Subcutaneous abdominal adipose tissue (tissue), 5 donors: ENCODE results near the gene GOLT1A.
"Not testable (repeated sequence)": the region's sequence is repeated elsewhere in the genome, so short reads cannot be mapped to it uniquely, and the experiment has no call there.

Experiments used
- H3K27ac ChIP-seq: one replicate; pipeline ENCODE4 v1.7.0; 2013; ENCODE audit warnings: low read depth, mild to moderate bottlenecking, inconsistent platforms, low read length, moderate library complexity
- H3K27me3 ChIP-seq, 5 donors: one replicate each; pipeline ENCODE4 v1.7.0; 2013; ENCODE audit warnings: low read length in 5 of 5, inconsistent platforms in 1 of 5; ENCODE audit not compliant: control insufficient read depth in 5 of 5, insufficient read depth in 4 of 5
- H3K36me3 ChIP-seq, 5 donors: one replicate each; pipeline ENCODE4 v1.7.0; 2013; ENCODE audit warnings: low read length in 5 of 5; ENCODE audit not compliant: control insufficient read depth in 5 of 5, insufficient read depth in 5 of 5
- H3K4me1 ChIP-seq, 5 donors: one replicate each; pipeline ENCODE4 v1.7.0; 2013; ENCODE audit warnings: low read length in 5 of 5, mild to moderate bottlenecking in 3 of 5, moderate library complexity in 1 of 5; ENCODE audit not compliant: control insufficient read depth in 5 of 5, insufficient read depth in 5 of 5
- H3K4me3 ChIP-seq, 5 donors: one replicate each; pipeline ENCODE4 v1.7.0; 2013; ENCODE audit warnings: low read length in 5 of 5, low read depth in 1 of 5
- H3K9ac ChIP-seq, 5 donors: one replicate each; pipeline ENCODE4 v1.7.0; 2013; ENCODE audit warnings: low read length in 5 of 5, mild to moderate bottlenecking in 4 of 5, moderate library complexity in 3 of 5
- H3K9me3 ChIP-seq, 5 donors: one replicate each; pipeline ENCODE4 v1.7.0; 2013; ENCODE audit warnings: low read length in 5 of 5; ENCODE audit not compliant: control insufficient read depth in 5 of 5
- donor health status: healthy.
- donor health status: healthy.
- donor health status: healthy.
- donor health status: healthy.
- donor health status: healthy.

Gene GOLT1A

DNA sequence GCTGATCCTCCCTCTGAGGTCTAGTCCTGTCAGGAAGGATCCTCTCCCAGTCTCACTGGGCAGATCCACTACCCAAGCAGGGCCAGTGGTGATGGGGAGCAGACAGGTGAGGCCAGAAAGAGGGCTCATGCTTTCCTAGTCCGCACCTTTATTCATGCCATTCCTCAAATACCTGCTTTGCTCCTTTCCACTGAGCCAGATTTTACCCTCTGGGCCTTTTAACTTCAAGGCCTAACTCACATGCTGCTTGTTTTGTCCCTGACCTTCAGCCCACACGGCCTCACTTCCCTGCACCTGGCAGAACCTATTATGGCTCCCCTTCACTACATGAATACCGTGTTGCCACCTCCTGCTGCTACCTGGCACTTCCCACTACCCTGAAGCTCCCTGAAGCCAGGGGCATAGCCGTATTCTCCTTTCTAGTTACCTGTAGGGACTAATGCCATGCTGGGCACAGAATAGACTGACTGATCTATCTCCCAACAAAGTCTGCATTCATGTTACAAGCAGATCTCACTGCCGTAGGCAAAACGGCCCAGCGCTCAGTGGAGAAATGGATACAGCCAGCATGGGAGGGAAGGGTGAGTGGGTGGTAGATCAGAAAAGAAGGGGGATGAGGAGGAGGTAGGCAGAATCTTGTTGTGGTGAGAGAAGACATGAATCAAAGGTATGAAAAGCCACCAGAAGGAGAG lies 36.1 kb upstream of the GOLT1A start:
- no peak overlapping the region for H3K27ac ChIP-seq
- peaks cover 4 to 14% (median 10%) of the 10 kb centered on the region in 5 donors for H3K4me1 ChIP-seq
- H3K4me3 ChIP-seq: no peak overlapping the region
- no peaks in the 10 kb centered on the region for H3K27me3 ChIP-seq
- no peaks in the 10 kb centered on the region for H3K36me3 ChIP-seq
- no peak overlapping the region for H3K9ac ChIP-seq
- no peaks in the 10 kb centered on the region for H3K9me3 ChIP-seq

GRCh38 chr1:204248954-204249353 lies 35.2 kb upstream of the GOLT1A start:
- Histone ChIP-seq H3K27me3 (no peaks in the 10 kb centered on the region), H3K4me3 (no peak overlapping the region), H3K27ac (no peak overlapping the region), H3K9me3 (no peaks in the 10 kb centered on the region), H3K4me1 (peaks cover 2 to 8% (median 3%) of the 10 kb centered on the region in 5 donors), H3K9ac (no peak overlapping the region), H3K36me3 (no peaks in the 10 kb centered on the region)

- no peak overlapping the region for H3K9ac ChIP-seq
- H3K9me3 ChIP-seq: no peaks in the 10 kb centered on the region
- no peaks in the 10 kb centered on the region for H3K27me3 ChIP-seq
- H3K36me3 ChIP-seq: no peaks in the 10 kb centered on the region
- H3K27ac ChIP-seq: no peak overlapping the region
- H3K4me3 ChIP-seq: no peak overlapping the region
- H3K4me1 ChIP-seq: peaks cover 0 to 5% (median 0%) of the 10 kb centered on the region in 5 donors
Measured at GRCh38 chr1:204246876-204247275, 33.1 kb upstream of the GOLT1A start.

GRCh38 chr1:204242920-204243319 lies 29.1 kb upstream of the GOLT1A start:
- Histone ChIP-seq H3K9ac (no peak overlapping the region), H3K4me1 (no peaks in the 10 kb centered on the region), H3K9me3 (no peaks in the 10 kb centered on the region), H3K36me3 (no peaks in the 10 kb centered on the region), H3K27me3 (no peaks in the 10 kb centered on the region), H3K27ac (no peak overlapping the region), H3K4me3 (no peak overlapping the region)

GRCh38 chr1:204241914-204242313 lies 28.1 kb upstream of the GOLT1A start:
- no peak overlapping the region for H3K9ac ChIP-seq
- no peaks in the 10 kb centered on the region for H3K9me3 ChIP-seq
- no peaks in the 10 kb centered on the region for H3K27me3 ChIP-seq
- H3K36me3 ChIP-seq: no peaks in the 10 kb centered on the region
- no peaks in the 10 kb centered on the region for H3K4me1 ChIP-seq
- H3K27ac ChIP-seq: no peak overlapping the region
- no peak overlapping the region for H3K4me3 ChIP-seq

GRCh38 chr1:204241050-204241449 lies 27.3 kb upstream of the GOLT1A start:
- Histone ChIP-seq H3K4me3 (no peak overlapping the region), H3K9me3 (no peaks in the 10 kb centered on the region), H3K36me3 (no peaks in the 10 kb centered on the region), H3K27ac (no peak overlapping the region), H3K9ac (no peak overlapping the region), H3K4me1 (no peaks in the 10 kb centered on the region), H3K27me3 (no peaks in the 10 kb centered on the region)

GRCh38 chr1:204240233-204240632 lies 26.4 kb upstream of the GOLT1A start:
- H3K4me1 ChIP-seq: no peaks in the 10 kb centered on the region
- H3K27ac ChIP-seq: no peak overlapping the region
- no peaks in the 10 kb centered on the region for H3K9me3 ChIP-seq
- no peak overlapping the region for H3K9ac ChIP-seq
- no peak overlapping the region for H3K4me3 ChIP-seq
- no peaks in the 10 kb centered on the region for H3K27me3 ChIP-seq
- H3K36me3 ChIP-seq: no peaks in the 10 kb centered on the region

- H3K36me3 ChIP-seq, H3K4me3 ChIP-seq, H3K27ac ChIP-seq, H3K4me1 ChIP-seq, H3K27me3 ChIP-seq, H3K9ac ChIP-seq, H3K9me3 ChIP-seq: not testable (repeated sequence)
Measured at GRCh38 chr1:204239401-204239800, 25.6 kb upstream of the GOLT1A start.

GRCh38 chr1:204238520-204238919 lies 24.7 kb upstream of the GOLT1A start:
- H3K4me1 ChIP-seq, H3K4me3 ChIP-seq, H3K36me3 ChIP-seq, H3K27me3 ChIP-seq, H3K9me3 ChIP-seq, H3K27ac ChIP-seq, H3K9ac ChIP-seq: not testable (repeated sequence)

- not testable (repeated sequence) for H3K9ac ChIP-seq, H3K27ac ChIP-seq, H3K4me3 ChIP-seq, H3K4me1 ChIP-seq, H3K9me3 ChIP-seq, H3K27me3 ChIP-seq, H3K36me3 ChIP-seq
Measured at GRCh38 chr1:204237515-204237914, 23.7 kb upstream of the GOLT1A start.

GRCh38 chr1:204232526-204232925 lies 18.7 kb upstream of the GOLT1A start:
- Histone ChIP-seq H3K27ac (no peak overlapping the region), H3K9ac (no peak overlapping the region), H3K4me3 (no peak overlapping the region), H3K4me1 (no peaks in the 10 kb centered on the region), H3K9me3 (no peaks in the 10 kb centered on the region), H3K27me3 (no peaks in the 10 kb centered on the region), H3K36me3 (peaks cover 0 to 4% (median 0%) of the 10 kb centered on the region in 5 donors)
